GM18505 (cell line): ENCODE measurements around the gene ZNF770.
"Not testable (repeated sequence)": the region's sequence is repeated elsewhere in the genome, so short reads cannot be mapped to it uniquely, and the experiment has no call there.

Source experiments
- ATAC-seq: cut with Tn5 transposase; IDR thresholded peaks from one replicate; pipeline ENCODE4 v1.9.1; 2021; ENCODE audit not compliant: unreplicated experiment
- POLR2A ChIP-seq: IDR thresholded peaks from 4 replicates; pipeline ENCODE4 v1.6.1; 2011; ENCODE audit warnings: borderline replicate concordance; ENCODE audit not compliant: insufficient read depth, insufficient read length; ENCODE audit errors: extremely low read depth

The ZNF770 gene

GRCh38 chr15:34952481-34952880, 35.6 kb downstream of the ZNF770 start:
- no peak for ATAC-seq
- TF ChIP-seq POLR2A: no peak

DNA sequence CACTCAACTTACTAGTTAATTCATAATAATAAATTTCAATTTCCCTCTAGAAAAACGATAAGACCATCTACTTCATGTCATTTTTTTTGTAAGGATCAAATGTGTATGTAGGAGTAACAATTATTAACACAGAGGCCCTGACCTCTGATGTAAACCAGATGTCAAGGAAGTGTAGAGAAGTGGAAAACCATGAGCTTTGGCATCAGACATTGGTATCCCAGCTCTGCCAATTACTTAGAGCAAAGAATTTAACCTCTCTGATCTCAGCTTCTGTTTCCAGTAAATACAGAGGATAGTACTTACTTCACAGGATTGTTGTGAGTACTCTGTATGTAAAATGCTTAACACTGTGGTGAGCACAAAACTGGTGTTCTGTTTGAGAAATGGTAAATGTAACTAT, 36.1 kb downstream of the ZNF770 start:
- no peak for ATAC-seq
- TF ChIP-seq POLR2A: no peak

GRCh38 chr15:34944936-34945335, 43.2 kb downstream of the ZNF770 start:
- TF ChIP-seq POLR2A: no peak
- no peak for ATAC-seq

DNA sequence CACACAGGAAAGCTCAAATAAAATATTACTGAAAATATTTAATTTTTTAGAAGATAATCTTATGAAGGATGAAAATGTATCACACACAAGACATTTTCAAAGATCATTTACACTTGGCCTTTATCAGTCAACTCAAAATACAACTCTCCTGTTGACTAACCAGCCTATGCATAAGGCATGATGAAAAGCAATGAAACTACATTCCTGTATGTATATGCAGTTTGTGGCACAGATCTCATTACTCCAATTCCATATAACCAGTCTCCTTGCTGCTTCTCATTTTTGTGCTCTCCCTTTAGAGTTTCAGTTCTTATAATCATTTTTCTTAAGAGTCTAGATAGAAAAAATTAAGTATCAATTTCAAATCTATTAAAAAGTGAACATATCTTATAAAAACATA, 44.4 kb downstream of the ZNF770 start:
- no peak for ATAC-seq
- TF ChIP-seq POLR2A: no peak

GRCh38 chr15:34943264-34943663, 44.8 kb downstream of the ZNF770 start:
- ATAC-seq: not testable (repeated sequence)

DNA sequence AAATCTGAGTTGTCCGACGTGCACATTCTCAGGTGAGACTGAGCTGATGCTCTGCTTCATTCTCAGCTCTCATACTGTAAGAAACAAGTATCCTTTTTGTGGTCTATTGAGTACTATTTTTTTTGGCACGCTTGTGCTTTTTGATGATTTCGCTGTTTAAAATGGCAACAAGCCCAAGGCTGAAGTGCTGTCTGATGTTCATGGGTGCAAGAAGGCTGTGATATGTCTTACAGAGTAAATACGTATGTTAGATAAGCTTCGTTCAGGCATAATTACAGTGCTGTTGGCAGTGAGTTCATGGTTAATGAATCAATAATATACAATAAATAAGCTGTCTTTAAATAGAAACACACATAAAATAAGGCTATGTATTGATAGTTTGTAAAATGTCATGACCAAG, 45.7 kb downstream of the ZNF770 start:
- ATAC-seq: no peak
- TF ChIP-seq POLR2A: no peak

GRCh38 chr15:34941831-34942230, 46.3 kb downstream of the ZNF770 start:
- no peak for ATAC-seq
- TF ChIP-seq POLR2A: no peak

GRCh38 chr15:34941185-34941698, 46.8 kb downstream of the ZNF770 start:
- no peak for TF ChIP-seq POLR2A
- ATAC-seq: no peak

- ATAC-seq: no peak
- TF ChIP-seq POLR2A: no peak
Measured at GRCh38 chr15:34933432-34933975, 54.6 kb downstream of the ZNF770 start.

GRCh38 chr15:34928349-34928748, 59.7 kb downstream of the ZNF770 start:
- ATAC-seq: not testable (repeated sequence)
